Measurements from ENCODE around the gene SELE.

The SELE gene

DNA sequence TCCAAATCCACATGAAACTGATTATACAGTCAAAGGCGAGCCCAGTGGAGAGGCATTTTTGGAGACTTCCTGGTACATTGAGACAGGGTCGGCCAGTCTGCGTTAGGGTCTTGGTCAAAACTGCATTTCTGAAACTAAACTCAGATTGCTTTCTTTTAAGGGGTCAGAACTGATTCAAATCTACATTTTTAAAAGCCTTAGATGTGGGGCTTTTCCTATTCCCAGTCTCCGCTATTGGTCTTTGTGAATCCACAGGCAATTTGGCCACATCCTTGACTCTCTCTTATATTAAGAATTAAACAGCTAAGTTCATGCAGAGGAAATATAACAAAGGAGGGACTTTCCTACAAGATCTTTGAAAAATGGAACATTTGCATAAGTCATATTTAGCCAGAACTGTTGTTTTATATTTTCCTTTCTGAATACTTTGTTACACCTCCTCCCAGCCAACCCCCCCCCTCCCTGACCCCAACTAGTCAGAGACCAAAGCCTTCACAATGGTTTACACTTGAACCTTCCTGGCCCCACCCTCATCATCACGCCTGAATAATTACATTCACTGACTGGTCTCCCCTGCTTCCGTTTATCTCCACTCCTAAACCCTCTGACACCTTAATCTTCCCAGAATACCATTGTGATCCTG, 53.4 kb downstream of the SELE start:
- peak; percentile 51 for DNase-seq

DNA sequence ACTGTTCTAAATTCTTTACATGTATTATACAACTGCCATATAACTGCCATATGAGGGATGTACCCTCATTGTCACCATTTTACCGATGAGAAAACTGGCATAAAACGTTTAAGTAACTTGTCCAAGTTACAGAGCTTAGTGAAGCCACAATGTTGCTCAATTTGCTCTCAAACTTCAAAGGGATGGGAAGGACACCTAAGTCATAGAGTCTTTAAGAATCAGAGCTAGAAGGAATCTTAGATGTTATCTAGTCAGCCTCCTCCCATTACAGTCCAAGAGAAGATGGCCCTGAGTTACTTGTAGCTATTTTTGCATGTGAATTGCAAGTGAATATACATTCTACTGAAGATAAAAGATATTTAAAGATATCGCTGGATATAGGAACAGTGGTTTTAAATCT, 54.2 kb downstream of the SELE start:
- DNase-seq, result no peak

DNA sequence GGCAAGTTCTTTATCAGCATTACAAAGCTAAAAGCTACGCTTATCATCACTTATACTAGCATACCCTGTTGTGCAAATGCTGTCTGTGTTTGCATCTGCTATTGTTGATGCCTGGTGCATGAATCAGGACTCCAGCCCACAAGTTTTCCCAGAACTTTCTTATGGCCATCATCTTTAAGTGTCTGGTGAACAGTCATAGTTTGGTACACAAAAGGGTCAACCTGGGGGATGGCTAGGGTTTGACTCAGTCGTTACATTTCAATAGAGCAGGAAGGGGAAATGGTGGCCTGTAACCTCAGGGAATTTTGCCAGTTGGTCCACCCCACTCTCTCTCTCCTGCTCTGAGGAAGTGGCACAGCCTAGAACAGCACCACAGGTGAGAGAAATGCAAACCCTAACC, 57.9 kb downstream of the SELE start:
- no peak for DNase-seq

Measured in CD4-positive, alpha-beta T cell treated with Interleukin-17A for 4 hours (primary cell).